ELR (cell line): Measurements from ENCODE around the gene ZNF768.
"Not testable (repeated sequence)": the region's sequence is repeated elsewhere in the genome, so short reads cannot be mapped to it uniquely, and the experiment has no call there.

ENCODE experiments used
- DNase-seq: peaks from one replicate; pipeline ENCODE4 v3.0.0-alpha.2; 2015; ENCODE audit warnings: low read depth

Gene ZNF768

DNA sequence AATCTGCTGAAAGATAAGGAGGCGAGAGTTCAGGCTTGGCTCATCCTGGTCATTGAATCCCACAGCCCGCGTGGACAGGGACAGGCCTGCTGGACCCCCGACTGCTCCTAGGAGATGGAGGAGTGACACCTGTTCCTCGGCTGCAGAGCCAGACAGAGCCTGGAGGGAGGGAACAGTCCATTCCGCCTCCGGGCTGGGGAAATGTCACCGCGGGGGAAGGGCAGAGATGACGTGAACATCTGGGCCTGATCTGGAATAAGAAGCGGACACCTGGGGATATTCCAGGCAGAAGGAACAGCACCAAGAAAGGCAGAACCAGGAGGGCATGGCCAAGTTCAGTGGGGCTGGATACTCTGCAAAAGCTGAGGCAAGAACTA is 6.8 kb upstream of the ZNF768 start:
- DNase-seq = no peak

DNA sequence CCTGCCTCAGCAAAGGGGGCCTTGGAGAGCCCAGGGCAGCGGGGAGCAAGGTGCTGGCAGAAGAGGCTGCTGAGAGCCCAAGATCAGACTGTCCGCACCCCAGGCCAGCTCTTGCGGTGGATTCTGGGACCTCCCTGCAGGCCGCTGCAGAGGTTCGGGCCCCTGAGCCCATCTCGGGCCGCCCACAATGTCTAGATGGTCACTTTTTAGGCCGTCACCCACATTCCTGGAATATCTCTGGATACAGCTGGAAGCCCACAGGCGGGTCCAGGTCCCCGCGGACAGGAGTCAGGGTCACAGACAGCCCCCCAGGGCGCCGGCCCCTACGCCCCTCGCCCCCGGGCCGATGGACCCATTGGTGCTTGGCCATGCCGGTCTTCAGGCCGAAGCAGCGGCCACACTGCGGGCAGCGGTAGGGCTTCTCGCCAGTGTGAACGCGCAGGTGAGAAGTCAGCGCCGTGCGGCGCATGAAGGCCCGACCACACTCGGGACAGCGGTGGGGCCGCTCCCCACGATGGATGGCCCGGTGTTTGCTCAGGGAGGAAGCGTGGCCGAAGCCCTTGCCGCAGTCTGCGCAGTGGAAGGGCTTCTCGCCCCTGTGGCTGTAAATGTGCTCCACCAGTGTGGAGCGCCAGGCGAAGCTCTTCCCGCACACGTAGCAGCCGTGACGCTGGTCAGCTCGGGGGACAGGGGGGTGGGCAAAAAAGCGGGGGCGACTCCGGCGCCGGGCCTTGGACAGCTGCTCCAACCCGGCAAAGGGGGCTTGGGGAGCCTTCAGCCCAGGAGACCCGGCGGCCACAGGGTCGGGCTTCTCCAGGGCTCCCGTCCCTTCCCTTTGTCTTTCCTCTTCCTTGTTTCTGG is 6.1 kb upstream of the ZNF768 start:
- DNase-seq = no peak

DNA sequence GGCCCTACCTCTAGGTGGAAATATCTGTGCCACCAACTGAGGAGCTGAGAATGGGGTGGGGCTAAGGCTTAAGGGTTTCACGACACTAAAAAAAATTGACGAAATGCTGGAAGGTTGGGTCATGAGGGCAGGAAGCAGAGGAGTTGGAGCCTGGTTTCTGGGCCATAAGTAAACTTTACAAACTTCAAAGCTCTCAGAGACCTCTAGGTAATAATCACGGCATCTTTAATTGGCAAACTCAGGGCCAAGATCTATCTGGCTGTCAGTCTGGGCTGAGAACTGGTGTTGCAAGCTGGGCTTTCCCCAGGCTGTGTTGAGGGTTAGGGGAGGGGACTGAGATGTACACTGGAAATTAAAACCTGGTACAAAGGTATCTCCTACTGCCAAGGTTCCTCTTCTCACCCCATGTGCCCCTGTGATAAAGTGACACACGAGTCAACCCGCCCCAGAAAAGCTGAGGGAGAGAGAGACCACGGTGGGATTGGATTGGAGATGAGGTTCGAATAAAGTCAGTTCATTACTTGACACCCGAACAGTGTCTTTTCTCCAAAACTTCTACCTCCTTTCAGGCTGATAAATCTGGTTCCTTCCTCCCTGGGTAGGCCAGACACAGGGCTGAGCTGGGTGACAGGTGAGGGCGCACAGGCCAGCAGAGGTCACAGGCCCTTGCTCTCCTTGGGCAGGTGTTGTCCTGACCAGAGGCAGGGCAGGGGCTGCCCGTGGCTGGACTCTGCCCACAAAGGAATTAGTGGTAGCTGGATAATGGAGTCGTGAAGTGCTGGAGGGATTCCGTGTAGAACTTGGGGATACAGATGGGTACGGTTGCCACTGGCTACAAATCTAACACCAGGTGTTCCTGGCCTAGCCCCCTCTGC is 4.0 kb upstream of the ZNF768 start:
- no peak for DNase-seq

DNA sequence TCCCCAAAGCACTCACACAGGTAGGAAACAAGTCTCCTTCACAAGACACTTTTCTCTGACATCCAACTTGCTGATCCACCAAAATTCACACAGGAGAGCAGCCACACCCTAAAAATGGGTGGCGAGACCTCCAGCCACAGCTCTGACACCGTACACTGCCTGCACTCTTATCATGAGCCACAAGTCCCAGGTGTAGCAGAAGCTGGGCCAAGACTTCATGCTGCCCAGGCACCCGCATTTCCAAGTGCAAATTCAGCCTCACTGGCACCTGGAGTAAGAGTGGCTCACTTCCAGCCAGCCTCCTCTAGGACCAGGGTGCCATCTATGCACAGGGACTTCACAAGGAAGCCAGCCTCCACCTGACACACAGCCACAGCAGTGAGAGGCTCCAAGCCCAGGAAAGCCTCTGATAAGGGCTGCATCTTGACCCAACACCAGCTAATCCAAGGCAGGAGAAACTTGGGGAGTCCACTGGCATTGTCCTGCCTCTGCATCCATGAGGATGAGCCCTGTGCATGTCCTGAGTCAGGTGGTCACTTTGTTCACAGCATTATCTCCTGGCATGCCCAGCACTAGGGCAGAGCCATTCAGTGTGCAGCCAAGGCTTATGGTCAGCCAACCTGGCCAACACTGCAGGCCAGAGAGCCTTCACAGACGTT is 2.6 kb upstream of the ZNF768 start:
- DNase-seq = no peak

DNA sequence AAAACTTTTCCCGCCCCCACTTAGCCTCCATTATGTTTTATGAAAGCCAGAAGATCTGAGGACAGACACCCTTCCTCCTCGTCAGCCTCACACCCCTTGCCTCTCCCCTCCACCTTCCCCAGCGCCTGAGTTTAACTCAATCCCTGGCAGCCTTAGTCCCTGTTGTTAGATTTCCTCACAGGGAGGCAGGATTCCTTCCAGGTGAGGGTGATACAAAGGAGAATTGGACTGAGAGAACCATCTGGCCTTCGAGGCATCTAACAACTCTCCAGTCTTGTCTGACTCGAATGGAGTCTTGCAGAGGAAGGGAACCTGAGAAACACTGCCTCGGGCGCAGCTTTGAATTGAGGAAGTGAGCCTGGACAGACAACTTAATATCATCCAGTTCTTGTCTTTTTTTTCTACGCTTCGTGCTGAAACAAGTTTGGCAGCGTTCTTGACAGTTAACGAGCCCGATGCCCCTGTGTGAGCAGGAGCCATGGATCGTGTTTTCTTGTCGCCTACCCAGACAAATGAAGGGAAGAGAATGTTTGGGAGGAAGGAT is 1.3 kb upstream of the ZNF768 start:
- no peak for DNase-seq

DNA sequence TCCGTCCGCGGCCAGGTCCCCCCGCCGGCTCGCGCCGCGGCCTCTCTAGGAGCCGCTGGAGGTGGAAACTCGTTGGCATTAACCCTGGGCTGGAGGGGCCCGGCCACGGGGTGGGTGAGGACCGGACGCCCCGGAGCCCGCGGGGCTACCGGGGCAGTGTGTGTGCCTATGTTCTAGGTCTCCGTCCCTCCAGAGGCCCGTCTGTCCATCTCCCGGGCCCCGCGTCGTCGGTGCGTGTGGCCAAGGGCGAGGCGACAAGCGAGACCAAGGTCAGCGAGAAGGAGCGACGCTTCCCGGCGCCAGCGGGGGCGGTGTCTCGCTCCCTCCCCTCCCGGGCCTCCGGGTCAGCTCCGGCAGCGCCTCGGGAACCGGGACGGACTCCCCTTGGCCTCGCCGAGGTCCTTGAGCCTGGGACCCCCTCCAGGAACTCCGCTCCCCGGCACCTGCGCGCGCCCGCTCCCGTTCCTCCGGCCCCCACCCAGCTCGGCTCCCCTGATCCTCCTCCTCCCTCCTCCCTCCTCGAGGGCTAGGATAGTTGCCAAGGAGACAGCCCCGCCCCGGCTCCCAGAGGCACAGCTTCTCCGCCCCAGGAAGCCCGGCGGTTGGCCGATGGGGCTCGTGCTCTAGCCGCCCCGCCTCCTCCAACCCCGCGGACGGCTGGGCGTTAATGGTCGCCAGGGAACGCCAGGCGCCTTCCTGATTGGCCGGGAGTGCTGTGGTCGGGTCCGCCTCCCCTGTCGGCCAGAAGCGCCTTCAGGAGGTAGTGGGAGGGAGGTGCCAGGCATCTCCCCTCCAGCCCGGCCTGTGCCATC is 663 bp upstream of the ZNF768 start:
- peak; percentile 98 for DNase-seq

DNA sequence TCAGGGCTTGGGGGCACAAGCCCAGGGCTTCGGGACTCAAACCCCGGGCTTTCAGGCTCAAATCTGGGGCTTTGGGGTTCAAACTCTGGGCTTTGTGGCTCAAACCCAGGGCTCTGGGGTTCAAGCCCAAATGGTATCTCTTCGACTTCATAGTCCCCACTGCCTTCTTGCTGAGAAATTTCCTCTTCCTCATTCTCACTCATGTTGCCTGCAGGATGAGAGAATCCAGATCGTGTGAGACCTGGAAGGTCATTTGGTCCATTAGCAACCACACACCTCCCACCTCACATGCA is 576 bp downstream of the ZNF768 start:
- DNase-seq = no peak

DNA sequence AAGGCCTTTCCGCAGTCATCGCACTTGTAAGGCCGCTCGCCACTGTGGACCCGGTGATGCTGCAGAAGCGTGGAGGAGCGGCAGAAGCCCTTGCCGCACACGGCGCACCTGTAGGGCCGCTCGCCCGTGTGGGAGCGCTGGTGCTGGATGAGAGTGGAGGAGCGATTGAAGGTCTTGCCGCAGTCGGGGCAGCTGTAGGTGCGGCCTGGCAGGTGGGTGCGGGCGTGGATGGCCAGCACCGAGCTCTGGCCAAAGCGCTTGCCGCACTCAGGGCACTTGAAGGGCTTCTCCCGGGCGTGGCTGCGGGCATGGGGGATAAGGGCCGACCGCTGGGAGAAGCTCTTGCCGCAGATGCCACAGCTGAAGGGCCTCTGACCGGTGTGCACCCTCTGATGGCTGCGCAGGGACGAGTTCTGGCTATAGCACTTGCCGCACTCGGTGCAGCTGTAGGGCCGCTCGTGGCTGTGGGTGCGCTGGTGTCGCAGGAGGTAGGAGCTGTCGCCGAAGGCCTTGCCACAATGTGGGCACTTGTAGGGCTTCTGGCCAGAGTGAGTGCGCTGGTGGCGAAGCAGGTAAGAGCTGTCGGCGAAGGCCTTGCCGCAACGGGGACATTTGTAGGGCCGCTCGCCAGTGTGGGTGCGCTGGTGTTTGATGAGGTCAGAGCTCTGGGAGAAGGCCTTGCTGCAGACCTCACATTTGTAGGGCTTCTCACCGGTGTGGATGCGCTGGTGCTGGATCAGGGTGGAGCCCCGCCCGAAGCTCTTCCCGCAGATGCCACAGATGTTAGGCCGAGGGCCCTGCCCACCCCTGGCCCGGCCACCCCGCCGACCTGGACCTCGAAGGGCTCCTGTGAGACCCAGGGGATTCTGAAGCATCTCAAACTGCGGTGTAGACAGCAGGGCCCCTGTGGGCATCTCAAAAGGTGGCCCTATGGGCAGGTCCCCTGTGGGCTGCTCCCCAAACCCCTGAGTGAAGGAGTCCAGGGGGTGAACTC is 1.5 kb downstream of the ZNF768 start:
- no peak for DNase-seq

DNA sequence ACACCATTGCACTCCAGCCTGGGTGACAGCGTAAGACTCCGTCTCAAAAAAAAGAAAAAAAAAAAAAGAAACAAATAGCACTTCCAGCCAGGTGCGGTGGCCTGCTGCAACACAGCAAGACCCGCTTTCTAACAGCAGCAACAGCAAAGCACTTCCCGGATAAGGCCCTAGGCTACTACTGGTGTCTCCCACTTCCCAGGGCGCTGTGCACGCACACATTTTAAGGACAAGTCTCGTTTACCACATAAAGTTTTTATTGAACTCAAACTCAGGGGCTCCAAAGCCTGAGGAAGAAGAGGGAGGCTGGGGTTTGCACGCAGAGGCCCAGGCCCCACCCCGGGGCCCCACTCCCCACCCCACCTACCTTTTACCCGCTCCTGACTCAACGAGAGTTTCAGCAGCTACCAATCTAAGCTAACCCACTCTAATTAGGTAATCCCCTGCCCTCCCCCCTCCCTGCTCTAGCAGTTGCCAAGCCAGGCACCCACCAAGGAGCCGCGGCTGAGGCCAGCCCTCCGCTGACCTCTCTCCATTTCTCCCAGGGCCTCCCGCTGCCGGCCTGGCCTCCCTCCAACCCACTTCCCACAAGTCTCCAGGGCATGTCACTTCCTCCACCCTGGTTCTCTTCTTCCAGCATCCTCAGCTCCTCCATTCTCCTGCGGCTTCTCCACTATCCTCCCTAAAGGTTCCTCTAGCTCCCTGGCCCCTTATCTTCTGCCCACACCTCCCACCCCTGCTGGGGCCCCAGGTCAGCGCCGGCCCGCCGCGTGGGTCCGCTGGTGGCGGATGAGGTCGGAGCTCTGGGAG is 2.4 kb downstream of the ZNF768 start:
- no peak for DNase-seq

DNA sequence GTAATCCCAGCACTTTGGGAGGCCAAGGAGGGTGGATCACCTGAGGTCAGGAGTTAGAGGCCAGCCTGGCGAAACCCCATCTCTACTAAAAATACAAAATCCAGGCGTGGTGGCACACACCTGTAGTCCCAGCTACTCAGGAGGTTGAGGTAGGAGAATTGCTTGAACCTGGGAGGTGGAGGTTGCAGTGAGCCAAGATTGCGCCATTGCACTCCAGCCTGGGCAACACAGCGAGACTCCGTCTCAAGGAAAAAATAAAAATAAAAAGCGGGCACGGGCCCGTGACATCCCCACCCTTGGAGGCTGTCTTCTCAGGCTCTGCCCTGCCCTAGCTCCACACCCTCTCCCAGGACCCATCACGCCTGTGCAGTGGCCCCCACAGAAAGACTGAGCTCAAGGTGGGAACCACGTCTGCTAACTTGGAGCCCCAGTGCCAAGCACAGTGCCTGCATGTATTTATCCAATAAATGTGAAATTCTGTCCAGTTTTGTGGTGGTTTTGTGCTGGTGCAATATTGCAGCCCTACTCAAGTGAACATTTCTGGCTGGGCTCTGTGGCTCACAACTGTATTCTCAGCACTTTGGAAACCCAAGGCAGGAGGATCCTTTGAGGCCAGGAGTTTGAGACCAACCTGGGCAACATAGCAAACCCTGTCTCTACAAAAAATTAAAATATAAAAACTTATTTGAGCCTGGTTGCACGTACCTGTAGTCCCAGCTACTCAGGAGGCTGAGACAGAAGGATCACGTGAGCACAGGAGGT is 3.5 kb downstream of the ZNF768 start:
- not testable (repeated sequence) for DNase-seq

DNA sequence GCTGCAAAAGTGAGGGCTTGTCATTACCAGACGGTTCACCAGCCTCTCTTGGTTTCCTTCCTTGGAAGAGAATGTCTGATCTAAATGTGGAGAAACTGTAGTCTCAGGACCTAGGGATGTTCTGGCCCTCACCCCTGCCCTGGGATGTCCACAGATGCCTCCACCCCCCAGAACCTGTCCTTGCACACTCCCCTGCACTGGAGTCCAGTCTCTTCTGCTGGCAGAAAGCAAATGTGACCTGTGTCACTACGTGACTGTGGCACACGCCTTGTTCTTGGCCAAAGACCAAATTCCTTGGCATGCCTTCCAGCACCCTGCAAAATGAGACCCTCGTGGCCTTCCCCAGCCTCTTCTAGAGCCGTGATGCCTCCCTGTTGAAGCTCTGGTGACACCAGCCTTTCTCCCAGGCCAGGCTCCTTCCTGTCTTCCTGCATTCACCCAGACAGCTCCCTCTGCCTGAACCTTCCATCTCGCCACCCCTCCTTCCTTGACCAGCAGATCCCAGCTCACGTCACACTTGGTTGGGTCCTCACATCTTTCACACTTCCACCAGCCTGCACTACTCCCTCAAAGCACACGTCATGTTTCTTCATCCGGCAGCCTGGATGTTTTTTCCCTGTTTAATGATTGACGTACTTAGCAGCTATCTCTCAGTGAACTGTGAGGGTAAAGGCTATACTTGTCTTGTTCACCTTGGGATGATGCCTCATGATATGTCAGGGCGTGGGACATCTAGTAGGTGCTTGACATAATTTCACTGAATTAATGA is 4.3 kb downstream of the ZNF768 start:
- DNase-seq = no peak

DNA sequence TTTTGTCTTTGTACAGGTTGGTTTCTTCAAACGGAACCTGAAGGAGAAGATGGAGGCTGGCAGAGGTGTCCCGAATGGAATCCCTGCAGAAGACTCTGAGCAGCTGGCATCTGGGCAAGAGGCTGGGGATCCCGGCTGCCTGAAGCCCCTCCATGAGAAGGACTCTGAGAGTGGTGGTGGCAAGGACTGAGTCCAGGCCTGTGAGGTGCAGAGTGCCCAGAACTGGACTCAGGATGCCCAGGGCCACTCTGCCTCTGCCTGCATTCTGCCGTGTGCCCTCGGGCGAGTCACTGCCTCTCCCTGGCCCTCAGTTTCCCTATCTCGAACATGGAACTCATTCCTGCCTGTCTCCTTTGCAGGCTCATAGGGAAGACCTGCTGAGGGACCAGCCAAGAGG is 4.9 kb downstream of the ZNF768 start:
- no peak for DNase-seq

DNA sequence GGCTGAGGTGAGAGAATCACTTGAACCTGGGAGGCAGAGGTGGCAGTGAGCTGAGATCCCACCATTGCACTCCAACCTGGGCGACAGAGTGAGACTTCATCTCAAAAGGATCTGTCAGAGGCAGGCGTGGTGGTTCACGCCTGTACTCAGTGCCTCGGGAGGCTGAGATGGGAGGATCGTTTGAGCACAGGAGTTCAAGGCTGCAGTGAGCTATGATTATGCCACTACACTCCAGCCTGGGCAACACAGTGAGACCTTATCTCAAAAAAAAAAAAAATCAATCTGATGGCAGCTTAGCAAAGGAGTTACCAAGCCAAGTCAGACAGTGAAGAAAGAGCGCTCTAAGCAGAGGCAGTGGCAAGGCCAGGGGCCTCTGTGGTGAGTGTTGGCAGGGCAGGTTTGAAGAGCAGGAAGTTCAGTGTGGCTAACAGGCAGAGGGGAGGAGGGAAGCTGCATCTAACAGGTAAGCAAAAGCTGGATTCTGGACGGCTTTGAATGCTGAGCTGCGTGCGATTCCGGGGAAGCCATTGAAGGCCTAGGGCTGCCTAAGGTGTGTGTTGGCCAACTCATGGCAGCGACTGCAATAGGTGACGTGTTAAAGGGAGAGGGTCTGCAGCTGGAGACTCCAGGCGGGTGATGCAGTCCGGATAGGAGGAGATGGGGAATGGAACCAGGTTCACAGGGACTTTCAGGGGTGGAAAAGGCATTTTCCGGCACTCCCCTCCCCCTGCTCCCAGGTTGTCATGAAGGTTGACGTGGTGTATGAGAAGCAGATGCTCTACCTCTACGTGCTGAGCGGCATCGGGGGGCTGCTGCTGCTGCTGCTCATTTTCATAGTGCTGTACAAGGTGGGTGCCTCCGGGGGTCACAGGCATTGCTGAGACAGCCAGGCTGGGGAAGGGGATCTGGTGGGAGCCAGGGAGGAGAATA is 7.0 kb downstream of the ZNF768 start:
- DNase-seq = no peak

DNA sequence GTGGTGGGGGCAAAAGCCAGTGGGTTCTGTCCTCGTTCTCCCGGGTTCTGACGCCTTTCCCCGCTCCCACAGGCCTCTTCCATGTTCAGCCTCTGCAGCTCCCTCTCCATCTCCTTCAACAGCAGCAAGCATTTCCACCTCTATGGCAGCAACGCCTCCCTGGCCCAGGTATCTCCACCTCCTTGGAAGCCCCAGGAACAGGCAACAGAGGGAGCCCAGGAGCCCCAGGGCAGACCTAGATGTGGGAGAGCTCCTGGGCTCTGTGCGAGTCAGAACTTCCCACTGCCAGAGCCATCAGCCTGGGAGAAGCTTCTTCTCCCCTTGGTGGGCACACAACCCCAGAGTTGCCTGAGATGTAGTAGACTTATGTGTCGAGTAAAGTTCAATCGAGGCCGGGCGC is 7.8 kb downstream of the ZNF768 start:
- DNase-seq = no peak

DNA sequence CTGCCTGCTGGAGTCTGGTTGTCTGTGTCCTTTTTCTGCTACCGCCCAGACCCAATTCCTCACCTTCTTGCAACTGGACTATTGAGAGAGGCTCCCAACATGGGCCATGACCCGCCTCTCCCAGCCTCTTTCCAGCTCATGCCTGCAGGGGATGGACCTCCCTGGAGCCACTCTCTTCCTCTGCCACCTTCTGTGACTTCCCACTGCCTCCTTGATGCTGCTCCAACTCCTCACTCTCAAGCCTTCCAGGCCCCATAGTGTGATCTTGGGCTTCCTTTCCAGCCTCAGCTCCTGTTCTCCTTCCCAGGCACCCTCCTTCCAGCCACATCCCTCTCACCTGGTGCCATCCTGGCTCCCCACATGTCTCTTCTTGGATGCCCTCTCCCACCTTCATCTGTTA is 11.1 kb downstream of the ZNF768 start:
- no peak for DNase-seq

DNA sequence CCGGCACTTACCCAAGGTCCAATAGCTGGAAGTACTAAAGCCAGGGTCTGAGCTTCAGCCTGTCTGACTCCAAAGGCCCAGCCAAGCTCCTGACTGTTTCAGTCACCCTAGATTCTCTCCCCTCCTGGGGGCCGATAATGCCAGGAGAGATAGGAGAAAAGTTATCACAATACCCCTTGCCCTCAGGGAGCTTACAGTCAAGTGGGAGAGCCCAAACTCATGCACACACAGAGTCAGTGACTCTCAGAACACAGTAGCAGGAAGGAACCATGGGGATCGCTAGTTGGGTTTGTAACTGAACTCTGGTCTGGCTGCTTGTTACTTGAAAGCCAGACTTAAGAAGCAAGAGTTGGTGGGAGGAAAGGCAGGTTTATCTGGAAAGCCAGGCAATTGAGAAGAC is 14.9 kb downstream of the ZNF768 start:
- no peak for DNase-seq

DNA sequence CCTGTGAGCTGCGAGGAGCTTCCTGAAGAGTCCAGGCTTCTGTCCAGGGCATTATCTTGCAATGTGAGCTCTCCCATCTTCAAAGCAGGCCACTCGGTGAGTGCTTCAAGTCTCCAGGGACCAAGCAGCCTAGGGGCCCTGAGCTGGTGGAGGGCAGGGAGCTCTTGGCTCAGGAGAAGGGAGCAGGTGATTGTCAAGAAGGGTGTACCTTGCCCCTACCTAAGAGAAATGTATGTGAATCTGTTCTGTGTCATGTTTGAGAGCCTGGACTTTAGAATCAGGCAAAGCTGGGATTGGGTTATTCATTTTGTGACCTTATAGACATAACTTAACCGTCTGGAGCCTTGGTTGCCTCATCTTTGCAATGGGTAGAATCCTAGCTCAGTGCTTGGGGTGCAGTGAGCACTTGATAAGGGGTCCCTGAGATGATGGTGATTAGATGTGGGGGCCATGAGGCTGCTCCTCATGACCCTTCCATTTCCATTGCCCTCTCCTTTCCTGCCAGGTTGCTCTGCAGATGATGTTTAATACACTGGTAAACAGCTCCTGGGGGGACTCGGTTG is 15.9 kb downstream of the ZNF768 start:
- DNase-seq = no peak
